DMS 273 treated with DMSO at 0.1 percent for 48 hours (cell line): ENCODE data around the gene LIMS2.

Source experiments
- DNase-seq: peaks from one replicate; lab custom pipeline; 2025; lab: John Stamatoyannopoulos, UW

LIMS2 gene

DNA sequence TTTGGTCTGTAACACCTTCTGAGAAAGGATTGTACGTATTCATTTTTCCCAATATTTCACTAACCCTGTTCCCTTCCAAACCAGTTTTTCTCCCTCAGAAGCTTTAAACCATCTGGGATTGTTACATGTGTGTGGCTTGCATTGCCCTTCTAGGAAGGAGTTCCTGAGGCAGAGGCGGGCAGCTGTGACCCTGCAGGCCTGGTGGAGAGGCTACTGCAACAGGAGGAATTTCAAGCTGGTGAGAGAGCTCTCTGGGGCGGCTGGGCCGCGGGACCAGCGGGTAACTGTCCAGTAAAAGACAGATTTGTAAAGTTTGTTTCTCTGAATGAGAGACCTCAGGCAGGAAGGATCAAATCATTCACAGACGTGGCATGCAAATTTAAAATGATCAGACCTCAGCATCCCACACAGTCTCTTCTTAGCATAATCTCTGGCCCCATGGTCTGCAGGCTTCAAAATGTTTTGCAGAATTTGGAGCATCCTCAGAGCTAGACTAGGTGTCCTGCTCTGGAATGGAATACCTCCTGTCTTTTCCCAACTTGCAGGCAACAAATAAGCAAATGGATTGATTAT, 69.6 kb downstream of the LIMS2 start:
- DNase-seq, result no peak

- no peak for DNase-seq
These were observed 70.3 kb downstream of the LIMS2 start for GRCh38 chr2:127604986-127605385.

DNA sequence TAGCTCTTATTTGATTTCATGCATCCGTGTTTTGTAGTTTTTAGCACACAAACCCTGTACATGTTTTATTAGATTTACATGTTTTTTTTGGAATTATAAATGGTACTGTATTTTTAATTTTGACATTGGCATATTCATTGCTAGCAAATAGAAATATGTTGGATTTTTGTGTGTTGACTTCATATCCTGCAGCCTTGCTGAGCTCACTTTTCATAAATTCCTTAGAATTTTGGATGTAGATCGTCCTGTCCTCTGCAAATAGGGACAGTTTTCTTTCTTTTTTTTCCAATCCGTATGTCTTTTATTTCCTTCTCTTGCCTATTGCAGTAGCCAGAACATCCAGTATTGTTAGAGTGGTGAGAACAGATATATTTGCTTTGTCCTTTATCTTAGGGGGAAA, 76.1 kb downstream of the LIMS2 start:
- DNase-seq, result no peak

GRCh38 chr2:127598711-127599110, 76.6 kb downstream of the LIMS2 start:
- no peak for DNase-seq

GRCh38 chr2:127597984-127598380, 77.3 kb downstream of the LIMS2 start:
- DNase-seq, result no peak

DNA sequence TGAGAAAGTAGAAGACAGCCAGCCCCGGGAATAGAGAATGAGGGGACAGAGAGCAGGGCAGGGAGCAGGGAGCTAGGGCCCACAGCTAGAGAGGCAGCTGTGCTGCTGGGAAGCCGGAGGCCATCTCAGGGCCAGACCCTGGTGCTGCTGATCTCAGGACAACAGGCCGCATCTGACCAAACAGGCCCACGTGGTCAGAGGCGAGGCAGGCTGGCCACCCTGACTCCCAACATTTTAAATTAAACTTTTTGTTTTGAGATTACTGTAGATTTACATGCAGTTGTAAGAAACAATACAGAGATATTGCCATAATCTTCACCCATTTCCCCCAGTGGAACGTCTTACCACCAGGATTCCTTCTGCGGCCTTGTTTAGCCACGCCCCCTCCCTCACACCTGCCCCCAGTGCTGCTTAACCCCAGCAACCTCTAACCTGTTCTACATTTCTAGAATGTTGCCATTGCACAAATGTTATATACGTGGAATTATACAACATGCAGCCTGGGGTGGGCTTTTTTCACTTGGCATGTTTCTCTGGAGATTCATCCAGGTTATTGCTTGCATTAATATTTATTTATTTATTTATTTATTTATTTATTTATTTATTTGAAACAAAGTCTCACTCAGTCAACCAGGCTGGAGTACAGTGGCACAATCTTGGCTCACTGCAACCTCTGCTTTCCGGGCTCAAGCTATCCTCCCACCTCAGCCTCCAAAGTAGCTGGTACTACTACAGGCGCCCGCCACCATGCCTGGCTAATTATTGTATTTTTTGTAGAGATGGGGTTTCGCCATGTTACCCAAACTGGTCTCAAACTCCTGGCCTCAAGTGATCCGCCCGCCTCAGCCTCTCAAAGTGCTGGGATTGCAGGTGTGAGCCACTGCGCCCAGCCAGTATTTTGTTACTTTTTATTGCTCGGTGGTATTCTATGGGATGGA, 78.0 kb downstream of the LIMS2 start:
- DNase-seq, result no peak

GRCh38 chr2:127596311-127597045, 78.9 kb downstream of the LIMS2 start:
- DNase-seq, result no peak

GRCh38 chr2:127594116-127594591, 81.2 kb downstream of the LIMS2 start:
- no peak for DNase-seq

GRCh38 chr2:127593228-127594115, 81.9 kb downstream of the LIMS2 start:
- no peak for DNase-seq

DNA sequence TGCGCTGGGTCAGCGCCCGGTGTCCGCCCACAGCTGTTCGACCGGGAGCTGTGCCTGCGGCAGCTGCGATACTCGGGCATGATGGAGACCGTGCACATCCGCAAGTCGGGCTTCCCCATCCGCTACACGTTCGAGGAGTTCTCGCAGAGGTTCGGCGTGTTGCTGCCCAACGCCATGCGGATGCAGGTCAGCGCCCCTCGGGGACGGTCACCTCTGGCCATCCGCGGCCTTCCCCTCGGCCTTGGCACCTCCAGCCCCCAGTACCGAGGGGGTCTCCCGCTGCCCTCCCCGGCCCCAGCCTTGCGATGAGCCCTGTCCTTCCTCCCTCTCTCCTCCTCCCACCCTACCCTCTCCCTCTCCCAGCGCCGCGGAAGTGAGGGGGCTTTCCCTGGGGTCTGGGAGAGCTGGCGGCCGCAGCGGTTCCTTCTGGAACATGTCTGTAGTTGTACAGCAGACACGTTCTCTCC, 82.5 kb downstream of the LIMS2 start:
- no peak for DNase-seq

DNA sequence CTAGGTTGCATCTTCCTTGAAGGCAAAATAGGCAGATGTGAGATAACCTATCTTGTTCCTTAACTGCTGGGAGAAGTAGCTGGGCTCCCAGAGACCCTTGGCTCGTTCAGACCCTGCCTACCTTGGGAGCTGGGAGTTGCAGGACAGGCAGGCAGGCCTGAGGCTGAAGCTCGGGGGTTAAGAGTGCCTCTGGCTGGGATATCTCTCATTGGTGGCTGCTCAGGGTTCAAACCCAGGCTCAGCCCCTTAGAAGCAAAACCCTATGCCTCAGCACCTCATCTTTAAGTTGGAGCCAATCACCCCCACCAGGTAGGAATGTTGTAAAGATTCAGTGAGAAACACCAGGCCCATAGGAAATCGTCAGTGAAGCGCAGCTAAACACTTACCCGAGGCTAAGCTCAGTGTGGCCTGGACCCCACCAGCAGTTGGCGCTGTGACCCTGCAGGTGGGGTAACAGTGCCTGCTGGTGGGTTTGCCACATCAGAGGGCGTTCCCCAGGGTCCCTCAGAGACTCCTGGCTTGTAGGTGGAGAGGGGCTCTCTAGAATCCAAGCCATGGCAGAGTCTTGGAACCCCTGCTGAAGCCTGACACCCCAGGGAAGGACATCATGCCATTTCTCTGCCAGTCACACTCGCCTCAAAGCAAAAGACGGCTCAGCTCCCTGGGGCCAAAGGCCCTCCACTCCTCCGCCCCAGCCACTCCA, 84.0 kb downstream of the LIMS2 start:
- no peak for DNase-seq

DNA sequence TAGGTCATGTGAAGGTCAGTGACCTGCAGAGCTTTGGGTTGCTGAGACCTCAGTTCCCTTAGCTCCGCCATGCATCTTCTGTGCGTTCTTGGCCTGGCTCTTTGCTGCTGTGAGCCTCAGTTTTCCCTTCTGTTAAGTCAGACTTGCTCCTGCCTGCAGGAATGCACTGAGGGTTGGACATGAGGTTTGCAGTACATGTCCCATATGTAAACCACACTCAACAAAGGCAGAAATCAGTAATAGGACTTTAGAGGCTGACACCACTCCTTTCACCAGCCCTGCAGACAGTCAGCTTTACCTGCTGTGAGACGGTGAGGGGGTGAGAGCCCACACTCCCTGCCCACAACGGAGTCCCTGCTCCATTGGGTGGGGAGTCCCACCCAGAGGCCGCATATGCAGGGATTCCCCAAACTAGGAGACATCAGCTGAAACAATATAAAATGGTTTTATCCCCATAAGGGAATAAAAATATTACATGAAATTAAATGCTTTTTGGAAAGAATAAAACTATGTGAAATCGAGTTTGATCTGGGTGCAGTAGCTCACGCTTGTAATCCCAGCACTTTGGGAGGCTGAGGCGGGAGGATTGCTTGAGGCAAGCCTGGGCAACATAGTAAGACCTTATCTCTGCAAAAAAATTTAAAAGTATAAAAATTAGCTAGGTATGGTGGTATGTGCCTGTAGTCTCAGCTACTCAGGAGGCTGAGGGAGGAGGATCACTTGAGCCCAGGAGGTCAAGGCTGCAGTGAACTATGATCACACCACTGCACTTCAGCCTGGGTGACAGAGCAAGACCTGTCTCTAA, 84.7 kb downstream of the LIMS2 start:
- no peak for DNase-seq

DNA sequence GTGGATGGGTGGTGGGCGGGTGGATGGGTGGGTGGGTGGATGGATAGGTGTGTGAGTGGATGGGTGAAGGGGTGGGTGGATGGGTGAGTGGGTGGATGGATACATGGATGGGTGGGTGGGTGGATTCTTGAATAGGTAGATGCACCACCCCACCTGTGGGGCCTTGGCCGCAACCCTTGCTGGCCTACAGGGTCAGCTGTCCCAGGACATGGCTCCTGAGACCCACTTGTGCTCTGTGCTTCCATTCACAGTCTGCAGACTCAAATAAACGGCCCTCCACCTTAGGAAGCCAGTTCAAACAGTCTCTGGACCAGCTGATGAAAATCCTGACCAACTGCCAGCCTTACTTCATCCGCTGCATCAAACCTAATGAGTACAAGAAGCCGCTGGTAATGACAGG, 85.5 kb downstream of the LIMS2 start:
- DNase-seq, result no peak

GRCh38 chr2:127589358-127589757, 86.0 kb downstream of the LIMS2 start:
- DNase-seq, result no peak
